Parathyroid adenoma (tissue), 2 donors: ENCODE results near the gene NRAP.
"Not testable (repeated sequence)": the region's sequence is repeated elsewhere in the genome, so short reads cannot be mapped to it uniquely, and the experiment has no call there.

Experiments
- H2AFZ ChIP-seq: fragments of 300-600 bp; sonication (generic); one replicate; pipeline ENCODE4 v1.7.0; 2017; ENCODE audit warnings: antibody characterized with exemption, mild to moderate bottlenecking
- H3K27ac ChIP-seq: fragments of 300-600 bp; sonication (generic); one replicate; pipeline ENCODE4 v1.7.0; 2017
- H3K27me3 ChIP-seq: fragments of 300-600 bp; sonication (generic); one replicate; pipeline ENCODE4 v1.7.0; 2017; ENCODE audit warnings: low read length; ENCODE audit not compliant: control insufficient read depth, insufficient read depth
- H3K36me3 ChIP-seq: fragments of 300-600 bp; sonication (generic); one replicate; pipeline ENCODE4 v1.7.0; 2017; ENCODE audit warnings: low read length; ENCODE audit not compliant: control insufficient read depth, insufficient read depth
- H3K4me1 ChIP-seq: fragments of 300-600 bp; sonication (generic); one replicate; pipeline ENCODE4 v1.7.0; 2017; ENCODE audit warnings: control low read depth
- H3K4me2 ChIP-seq: fragments of 300-600 bp; sonication (generic); one replicate; pipeline ENCODE4 v1.7.0; 2017; ENCODE audit warnings: low read length
- H3K4me3 ChIP-seq: fragments of 300-600 bp; sonication (generic); one replicate; pipeline ENCODE4 v1.7.0; 2017; ENCODE audit warnings: low read depth, low read length
- H3K79me2 ChIP-seq: fragments of 300-600 bp; sonication (generic); one replicate; pipeline ENCODE4 v1.7.0; 2017; ENCODE audit warnings: control low read depth
- H3K9ac ChIP-seq: fragments of 300-600 bp; sonication (generic); one replicate; pipeline ENCODE4 v1.7.0; 2017; ENCODE audit warnings: mild to moderate bottlenecking
- H3K9me3 ChIP-seq: fragments of 300-600 bp; sonication (generic); one replicate; pipeline ENCODE4 v1.7.0; 2017; ENCODE audit warnings: low read length; ENCODE audit not compliant: control insufficient read depth
- TF ChIP-seq, protein P1 (sequence below): fragments of 300-600 bp; sonication (generic); IDR thresholded peaks from one replicate; pipeline ENCODE4 v1.7.0; 2017; ENCODE audit warnings: antibody characterized with exemption, mild to moderate bottlenecking
- donor health status: primary hyperparathyroidism.

Gene NRAP

GRCh38 chr10:113663142-113663541, 699 bp downstream of the NRAP start:
- H3K27me3 ChIP-seq = no peaks in the 10 kb centered on the region
- no peaks in the 10 kb centered on the region for H3K79me2 ChIP-seq
- no peak overlapping the region for H3K9ac ChIP-seq
- TF ChIP-seq, protein P1, sequence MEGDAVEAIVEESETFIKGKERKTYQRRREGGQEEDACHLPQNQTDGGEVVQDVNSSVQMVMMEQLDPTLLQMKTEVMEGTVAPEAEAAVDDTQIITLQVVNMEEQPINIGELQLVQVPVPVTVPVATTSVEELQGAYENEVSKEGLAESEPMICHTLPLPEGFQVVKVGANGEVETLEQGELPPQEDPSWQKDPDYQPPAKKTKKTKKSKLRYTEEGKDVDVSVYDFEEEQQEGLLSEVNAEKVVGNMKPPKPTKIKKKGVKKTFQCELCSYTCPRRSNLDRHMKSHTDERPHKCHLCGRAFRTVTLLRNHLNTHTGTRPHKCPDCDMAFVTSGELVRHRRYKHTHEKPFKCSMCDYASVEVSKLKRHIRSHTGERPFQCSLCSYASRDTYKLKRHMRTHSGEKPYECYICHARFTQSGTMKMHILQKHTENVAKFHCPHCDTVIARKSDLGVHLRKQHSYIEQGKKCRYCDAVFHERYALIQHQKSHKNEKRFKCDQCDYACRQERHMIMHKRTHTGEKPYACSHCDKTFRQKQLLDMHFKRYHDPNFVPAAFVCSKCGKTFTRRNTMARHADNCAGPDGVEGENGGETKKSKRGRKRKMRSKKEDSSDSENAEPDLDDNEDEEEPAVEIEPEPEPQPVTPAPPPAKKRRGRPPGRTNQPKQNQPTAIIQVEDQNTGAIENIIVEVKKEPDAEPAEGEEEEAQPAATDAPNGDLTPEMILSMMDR = no peak
- H3K4me2 ChIP-seq = no peak overlapping the region
- H3K4me3 ChIP-seq = no peak overlapping the region
- H3K36me3 ChIP-seq = no peaks in the 10 kb centered on the region
- no peak overlapping the region for H2AFZ ChIP-seq
- H3K4me1 ChIP-seq = no peaks in the 10 kb centered on the region
- no peak overlapping the region for H3K27ac ChIP-seq
- H3K9me3 ChIP-seq = no peaks in the 10 kb centered on the region

- H3K27ac ChIP-seq = no peak overlapping the region
- H3K9me3 ChIP-seq = no peaks in the 10 kb centered on the region
- H3K36me3 ChIP-seq = no peaks in the 10 kb centered on the region
- no peak overlapping the region for H3K4me3 ChIP-seq
- H3K9ac ChIP-seq = no peak overlapping the region
- no peak overlapping the region for H3K4me2 ChIP-seq
- H2AFZ ChIP-seq = no peak overlapping the region
- H3K4me1 ChIP-seq = no peaks in the 10 kb centered on the region
- H3K79me2 ChIP-seq = no peaks in the 10 kb centered on the region
- TF ChIP-seq, protein P1 = no peak
- H3K27me3 ChIP-seq = no peaks in the 10 kb centered on the region
These were observed 2.5 kb downstream of the NRAP start for GRCh38 chr10:113661332-113661731.

DNA sequence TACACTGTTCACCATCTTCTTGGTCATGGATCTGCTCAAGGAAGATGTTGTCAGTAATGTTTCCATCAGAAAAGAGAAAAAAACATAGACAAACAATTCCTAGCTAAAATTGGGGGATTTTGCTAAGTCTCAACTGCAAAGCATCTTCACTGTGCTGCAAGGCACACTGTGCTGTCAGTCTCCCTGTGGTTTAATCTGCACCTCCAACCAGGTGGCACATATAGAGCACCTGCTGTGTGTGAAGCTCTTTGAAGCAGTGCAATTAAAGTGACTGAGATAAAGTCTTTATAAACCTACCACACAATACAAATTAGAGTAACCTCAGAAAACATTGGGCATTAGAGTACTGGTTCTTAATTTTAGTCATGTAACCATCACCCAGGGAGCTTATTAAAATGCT, 6.3 kb downstream of the NRAP start:
- Histone ChIP-seq H3K4me2 (no peak overlapping the region), H3K36me3 (no peaks in the 10 kb centered on the region), H3K27ac (no peak overlapping the region), H3K9ac (no peak overlapping the region), H3K79me2 (no peaks in the 10 kb centered on the region), H2AFZ (no peak overlapping the region), H3K9me3 (no peaks in the 10 kb centered on the region), H3K27me3 (no peaks in the 10 kb centered on the region), H3K4me1 (no peaks in the 10 kb centered on the region), H3K4me3 (no peak overlapping the region)
- TF ChIP-seq, protein P1 = no peak

DNA sequence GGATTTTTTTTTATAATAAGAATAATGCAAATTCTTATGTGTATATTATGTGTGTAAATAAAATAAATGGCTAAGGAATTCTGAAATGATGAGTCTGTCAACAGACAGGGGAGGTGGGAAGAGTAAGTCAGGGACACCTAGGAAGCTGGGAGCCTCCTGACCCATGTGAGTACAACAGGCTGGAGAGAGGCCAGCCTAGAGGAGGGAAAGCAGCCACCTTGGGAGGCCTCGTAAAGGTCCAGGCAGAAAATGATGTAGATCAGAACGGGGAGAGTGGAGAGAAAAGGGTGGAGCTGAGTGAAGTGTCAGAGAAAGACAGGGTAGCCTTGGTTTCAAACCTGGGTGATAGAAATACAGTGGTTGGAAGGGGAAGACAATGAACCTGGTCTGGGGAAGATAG, 6.9 kb downstream of the NRAP start:
- no peak overlapping the region for H3K27ac ChIP-seq
- no peaks in the 10 kb centered on the region for H3K4me1 ChIP-seq

GRCh38 chr10:113652456-113652855, 11.4 kb downstream of the NRAP start:
- H3K9me3 ChIP-seq, H3K36me3 ChIP-seq, H3K4me1 ChIP-seq, H3K9ac ChIP-seq, H3K79me2 ChIP-seq, H3K27me3 ChIP-seq, H3K4me3 ChIP-seq, H2AFZ ChIP-seq, H3K4me2 ChIP-seq, H3K27ac ChIP-seq: not testable (repeated sequence)

More for the DNA sequence above, 6.9 kb downstream of the NRAP start:
- no peaks in the 10 kb centered on the region for H3K27me3 ChIP-seq
- H3K9me3 ChIP-seq = no peaks in the 10 kb centered on the region
- H2AFZ ChIP-seq = no peak overlapping the region
- TF ChIP-seq, protein P1 = no peak
- H3K4me3 ChIP-seq = no peak overlapping the region
- no peaks in the 10 kb centered on the region for H3K36me3 ChIP-seq
- H3K9ac ChIP-seq = no peak overlapping the region
- no peak overlapping the region for H3K4me2 ChIP-seq
- no peaks in the 10 kb centered on the region for H3K79me2 ChIP-seq
